A673 (cell line): ENCODE results near the gene DPPA4.

Experiments used
- CTCF ChIP-seq: fragments of 300-800, 200-600 bp; sonication (generic); conservative IDR thresholded peaks from 2 replicates; pipeline ENCODE4 v1.5.1; 2017; ENCODE audit warnings: low read depth, mild to moderate bottlenecking, antibody characterized with exemption, low read length, moderate library complexity, mixed read lengths
- EZH2 ChIP-seq: fragments of 200-600 bp; sonication (generic); IDR thresholded peaks from 2 replicates; pipeline ENCODE4 v1.6.1; 2017; ENCODE audit warnings: borderline replicate concordance, low read depth, mild to moderate bottlenecking, mixed read lengths, antibody characterized with exemption, low read length; ENCODE audit not compliant: poor library complexity, severe bottlenecking

- TF ChIP-seq CTCF (no peak), EZH2 (no peak)
Observed at GRCh38 chr3:109334572-109334971, 2.8 kb downstream of the DPPA4 start.
